AG09309 (cell line): ENCODE results near the gene ANKMY2.
"Not testable (repeated sequence)": the region's sequence is repeated elsewhere in the genome, so short reads cannot be mapped to it uniquely, and the experiment has no call there.

Experiments used
- DNase-seq: peaks from one replicate; pipeline ENCODE4 v3.0.0-alpha.2; 2010; ENCODE audit warnings: low read depth
- H3K4me3 ChIP-seq: 2 replicates; pipeline ENCODE4 v1.5.1; 2011; ENCODE audit warnings: mild to moderate bottlenecking, low read depth, low read length, moderate library complexity; ENCODE audit not compliant: control insufficient read depth
- CTCF ChIP-seq: IDR thresholded peaks from 2 replicates; pipeline ENCODE4 v1.5.1; 2011; ENCODE audit warnings: mild to moderate bottlenecking, low read depth, low read length, inconsistent platforms; ENCODE audit not compliant: insufficient read depth, control insufficient read depth; ENCODE audit errors: missing control alignments

Gene ANKMY2

GRCh38 chr7:16669581-16669980, 24.0 kb upstream of the ANKMY2 start:
- DNase-seq: no peak
- no peak for TF ChIP-seq CTCF
- no peak overlapping the region for H3K4me3 ChIP-seq

- no peak for DNase-seq
- no peak for TF ChIP-seq CTCF
- H3K4me3 ChIP-seq: no peak overlapping the region
Measured at GRCh38 chr7:16668978-16669377, 23.4 kb upstream of the ANKMY2 start.

- TF ChIP-seq CTCF: peak; percentile 17
- no peak overlapping the region for H3K4me3 ChIP-seq
- peak; percentile 100 for DNase-seq
Measured at GRCh38 chr7:16668049-16668858, 22.7 kb upstream of the ANKMY2 start.

GRCh38 chr7:16667355-16667754, 21.8 kb upstream of the ANKMY2 start:
- DNase-seq: no peak
- no peak for TF ChIP-seq CTCF
- no peak overlapping the region for H3K4me3 ChIP-seq

- DNase-seq: no peak
- no peak overlapping the region for H3K4me3 ChIP-seq
- TF ChIP-seq CTCF: no peak
Measured at GRCh38 chr7:16661924-16662323, 16.4 kb upstream of the ANKMY2 start.

GRCh38 chr7:16660702-16661464, 15.3 kb upstream of the ANKMY2 start:
- DNase-seq: no peak
- TF ChIP-seq CTCF: no peak
- H3K4me3 ChIP-seq: no peak overlapping the region

GRCh38 chr7:16659854-16660497, 14.4 kb upstream of the ANKMY2 start:
- H3K4me3 ChIP-seq, DNase-seq: not testable (repeated sequence)
